GM19193 (cell line): ENCODE data around the gene ATP6V0E1.

Experiments used
- POLR2A ChIP-seq: IDR thresholded peaks from 4 replicates; pipeline ENCODE4 v1.6.1; 2011; ENCODE audit not compliant: insufficient read depth, insufficient read length; ENCODE audit errors: extremely low read depth

The ATP6V0E1 gene

GRCh38 chr5:172979778-172980177 lies 3.8 kb upstream of the ATP6V0E1 start:
- no peak for TF ChIP-seq POLR2A

GRCh38 chr5:172981931-172982330 lies 1.6 kb upstream of the ATP6V0E1 start:
- no peak for TF ChIP-seq POLR2A

DNA sequence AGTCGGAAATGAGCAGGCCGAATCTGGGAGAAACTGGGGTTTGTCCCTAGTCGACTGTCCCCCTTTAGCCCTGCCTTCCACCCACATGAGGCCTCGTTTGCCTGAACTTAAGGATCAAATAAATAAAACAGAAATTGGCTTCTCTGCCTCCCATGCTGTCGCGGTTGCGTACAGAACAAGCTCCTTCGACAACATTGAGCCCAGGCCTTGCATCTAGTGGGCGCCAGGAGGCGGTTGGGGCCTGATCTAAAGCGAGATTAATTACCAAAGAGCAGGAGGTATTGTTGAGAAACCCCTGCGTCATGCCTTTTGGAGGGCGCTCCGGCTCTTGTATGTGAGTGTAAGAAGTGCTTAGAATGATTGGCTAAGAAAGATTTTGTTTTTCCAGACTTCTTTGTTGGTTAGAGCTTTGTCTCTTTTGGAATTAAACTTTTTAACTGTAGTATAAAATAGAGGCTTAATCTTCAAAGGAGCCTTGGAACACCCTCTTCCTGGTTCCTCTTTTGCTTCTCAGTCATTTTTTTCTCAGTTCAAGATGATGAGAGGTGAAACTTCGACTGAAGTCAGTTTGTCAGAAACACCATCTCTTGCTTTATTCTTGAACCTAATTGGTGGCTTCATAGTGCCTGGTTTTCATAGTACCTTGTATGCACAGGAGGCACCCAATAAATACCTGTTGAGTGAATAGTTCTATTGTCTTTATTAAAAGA lies 828 bp downstream of the ATP6V0E1 start:
- TF ChIP-seq POLR2A = no peak

DNA sequence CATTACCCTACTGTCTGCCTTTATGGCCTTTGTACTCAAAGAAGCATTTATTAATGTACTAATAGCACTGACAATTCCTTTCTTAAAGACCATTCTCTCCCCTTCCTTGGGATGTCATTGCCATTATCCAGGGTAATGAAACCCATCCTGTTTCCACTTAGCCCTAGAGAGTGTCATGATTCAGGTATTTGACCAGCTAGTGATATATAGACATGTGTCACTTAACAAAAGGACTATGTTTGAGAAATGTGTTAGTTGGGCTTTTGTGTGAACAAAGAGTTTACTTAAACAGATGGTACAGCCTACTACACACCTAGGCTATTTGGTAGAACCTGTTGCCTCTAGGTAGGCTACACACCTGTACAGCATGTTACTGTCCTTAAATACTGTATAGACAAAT lies 2.0 kb downstream of the ATP6V0E1 start:
- TF ChIP-seq POLR2A = no peak

- TF ChIP-seq POLR2A = no peak
Observed at GRCh38 chr5:172988276-172988675, 4.7 kb downstream of the ATP6V0E1 start.

- no peak for TF ChIP-seq POLR2A
Observed at GRCh38 chr5:172990776-172991175, 7.2 kb downstream of the ATP6V0E1 start.

- no peak for TF ChIP-seq POLR2A
Observed at GRCh38 chr5:172994405-172994804, 10.8 kb downstream of the ATP6V0E1 start.

- no peak for TF ChIP-seq POLR2A
Observed at GRCh38 chr5:172999372-172999973, 15.9 kb downstream of the ATP6V0E1 start.

DNA sequence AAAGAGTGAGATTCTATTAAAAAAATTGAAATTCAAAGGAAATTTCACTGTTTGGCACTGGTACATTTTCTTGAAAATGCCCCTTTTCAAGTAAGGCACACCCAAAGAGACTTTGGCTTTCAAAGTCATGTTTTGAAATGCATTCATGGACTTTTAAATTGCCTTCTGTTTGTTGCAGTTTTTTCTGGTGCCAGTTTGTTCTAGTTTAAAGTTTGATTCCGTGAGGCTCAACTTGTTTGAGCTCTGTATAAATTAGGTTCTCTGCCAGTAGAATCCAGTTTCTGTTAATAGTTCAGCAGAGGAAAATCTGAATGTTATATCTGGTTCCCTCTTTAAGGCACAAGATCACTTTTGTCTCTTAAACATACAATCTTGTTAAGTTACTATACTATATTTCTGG lies 16.4 kb downstream of the ATP6V0E1 start:
- no peak for TF ChIP-seq POLR2A

DNA sequence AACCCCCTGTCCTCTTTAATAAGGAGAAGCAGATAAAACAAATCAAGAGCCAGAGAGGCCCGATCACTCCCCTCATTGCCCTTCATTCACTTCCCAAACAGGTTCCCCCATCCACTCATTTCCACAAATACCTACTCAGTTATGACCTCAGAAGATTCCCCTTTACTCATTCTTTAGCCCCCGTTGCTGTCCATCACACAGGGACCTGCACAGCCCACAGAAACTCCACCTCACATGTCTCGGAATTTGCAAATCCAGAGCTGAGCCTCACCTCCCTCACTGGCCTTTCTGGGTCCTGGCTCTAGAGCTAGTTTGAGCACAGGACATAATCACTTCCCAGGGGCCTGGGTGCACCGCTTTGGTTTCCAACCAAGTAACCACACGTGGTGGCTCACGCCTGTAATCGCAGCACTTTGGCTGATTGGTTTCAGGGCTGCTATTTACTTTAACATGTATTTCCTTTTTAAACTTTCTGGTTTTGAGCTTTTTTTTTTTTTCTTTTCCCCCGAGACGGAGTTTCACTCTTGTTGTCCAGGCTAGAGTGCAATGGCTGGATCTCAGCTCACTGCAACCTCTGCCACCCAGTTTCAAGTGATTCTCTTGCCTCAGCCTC lies 17.8 kb downstream of the ATP6V0E1 start:
- TF ChIP-seq POLR2A = no peak

DNA sequence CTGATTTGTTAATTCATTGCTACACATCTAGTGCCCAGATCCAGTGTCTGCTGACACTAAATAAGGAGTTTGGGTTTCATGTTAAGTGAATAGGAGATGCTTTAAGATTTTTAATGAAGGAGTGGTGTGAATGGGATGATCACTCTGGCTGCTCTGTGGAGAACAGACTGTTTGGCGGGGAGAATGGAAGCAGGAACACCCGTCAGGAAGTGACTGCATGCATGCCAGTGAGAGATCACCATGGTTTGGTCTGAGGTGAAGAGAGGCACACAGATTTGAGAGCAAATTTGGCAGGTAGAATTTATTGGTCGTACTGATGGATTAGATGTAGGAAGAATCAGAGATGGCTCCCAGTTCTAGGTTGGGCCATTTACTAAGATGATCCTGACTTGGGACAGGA lies 19.8 kb downstream of the ATP6V0E1 start:
- TF ChIP-seq POLR2A = no peak

GRCh38 chr5:173004013-173004412 lies 20.4 kb downstream of the ATP6V0E1 start:
- TF ChIP-seq POLR2A = no peak

GRCh38 chr5:173004447-173004846 lies 20.9 kb downstream of the ATP6V0E1 start:
- no peak for TF ChIP-seq POLR2A

- no peak for TF ChIP-seq POLR2A
Observed at GRCh38 chr5:173010021-173010420, 26.4 kb downstream of the ATP6V0E1 start.

- no peak for TF ChIP-seq POLR2A
Observed at GRCh38 chr5:173010547-173011464, 27.2 kb downstream of the ATP6V0E1 start.
